ENCODE measurements around the gene NF2. TPM values are rescaled to one million over a fixed set of nuclear protein-coding genes. Genes with fewer than 3 reads are reported as not detected.

The NF2 gene
- polyA plus RNA-seq, 3 donors = 7.7 to 15.5 (median 8.4) TPM

GRCh38 chr22:29668673-29669072 is 65.2 kb downstream of the NF2 start:
- no peak overlapping the region for H3K4me3 Mint-ChIP-seq
- no peaks in the 10 kb centered on the region for H3K9me3 Mint-ChIP-seq
- peaks cover 79 to 90% of the 10 kb centered on the region in 2 donors for H3K36me3 Mint-ChIP-seq
- Histone ChIP-seq H3K79me2 (ENCODE audit: insufficient read depth, low read length) (no peaks in the 10 kb centered on the region), H3K4me3 (replicated peaks in 1 of 3; ENCODE audit: low read depth in 2 of 3, low read length in 3 of 3) (no peak overlapping the region), H3K4me1 (ENCODE audit: control insufficient read depth in 1 of 2, insufficient read depth in 2 of 2, low read length in 2 of 2) (no peaks in the 10 kb centered on the region), H3K4me2 (replicated peaks; ENCODE audit: extremely low read depth, low read length, poor library complexity, severe bottlenecking) (no peak overlapping the region), H3K9me3 (replicated peaks in 1 of 2; ENCODE audit: control insufficient read depth in 1 of 2, insufficient read depth in 1 of 2, low read length in 2 of 2) (no peaks in the 10 kb centered on the region), H3K27me3 (ENCODE audit: control insufficient read depth in 2 of 2, insufficient read depth in 2 of 2, low read length in 2 of 2) (no peaks in the 10 kb centered on the region), H3K9ac (ENCODE audit: insufficient read depth, low read length, poor library complexity, severe bottlenecking) (no peak overlapping the region), H4K20me1 (ENCODE audit: insufficient read depth, low read length) (no peaks in the 10 kb centered on the region), H2AFZ (ENCODE audit: insufficient read depth, low read depth, low read length, poor library complexity, severe bottlenecking) (no peak overlapping the region), H3K36me3 (replicated peaks in 1 of 2; ENCODE audit: control insufficient read depth in 1 of 2, insufficient read depth in 2 of 2, low read length in 2 of 2) (peaks cover 77 to 93% of the 10 kb centered on the region in 2 donors), H3K27ac (ENCODE audit: low read depth in 1 of 2, low read length in 2 of 2) (no peak overlapping the region)
- WGBS (ENCODE audit: insufficient coverage) = 100% methylated on average over 3 of the region's 4 CpGs
- no peak overlapping the region for H3K27ac Mint-ChIP-seq
- DNase-seq = no peak
- H3K4me1 Mint-ChIP-seq = no peaks in the 10 kb centered on the region
- H3K27me3 Mint-ChIP-seq (ENCODE audit: low read depth in 3 of 3) = peaks cover 0 to 2% (median 1%) of the 10 kb centered on the region in 3 donors
- intact Hi-C loops (cut with micrococcal nuclease) = no loop called here
- TF ChIP-seq, protein P1, sequence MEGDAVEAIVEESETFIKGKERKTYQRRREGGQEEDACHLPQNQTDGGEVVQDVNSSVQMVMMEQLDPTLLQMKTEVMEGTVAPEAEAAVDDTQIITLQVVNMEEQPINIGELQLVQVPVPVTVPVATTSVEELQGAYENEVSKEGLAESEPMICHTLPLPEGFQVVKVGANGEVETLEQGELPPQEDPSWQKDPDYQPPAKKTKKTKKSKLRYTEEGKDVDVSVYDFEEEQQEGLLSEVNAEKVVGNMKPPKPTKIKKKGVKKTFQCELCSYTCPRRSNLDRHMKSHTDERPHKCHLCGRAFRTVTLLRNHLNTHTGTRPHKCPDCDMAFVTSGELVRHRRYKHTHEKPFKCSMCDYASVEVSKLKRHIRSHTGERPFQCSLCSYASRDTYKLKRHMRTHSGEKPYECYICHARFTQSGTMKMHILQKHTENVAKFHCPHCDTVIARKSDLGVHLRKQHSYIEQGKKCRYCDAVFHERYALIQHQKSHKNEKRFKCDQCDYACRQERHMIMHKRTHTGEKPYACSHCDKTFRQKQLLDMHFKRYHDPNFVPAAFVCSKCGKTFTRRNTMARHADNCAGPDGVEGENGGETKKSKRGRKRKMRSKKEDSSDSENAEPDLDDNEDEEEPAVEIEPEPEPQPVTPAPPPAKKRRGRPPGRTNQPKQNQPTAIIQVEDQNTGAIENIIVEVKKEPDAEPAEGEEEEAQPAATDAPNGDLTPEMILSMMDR (IDR thresholded peaks at IDR 0.05) = no peak

GRCh38 chr22:29670626-29671025 is 67.2 kb downstream of the NF2 start:
- peaks cover 79 to 90% of the 10 kb centered on the region in 2 donors for H3K36me3 Mint-ChIP-seq
- Histone ChIP-seq H3K36me3 (replicated peaks in 1 of 2; ENCODE audit: control insufficient read depth in 1 of 2, insufficient read depth in 2 of 2, low read length in 2 of 2) (peaks cover 79 to 93% of the 10 kb centered on the region in 2 donors), H4K20me1 (ENCODE audit: insufficient read depth, low read length) (no peaks in the 10 kb centered on the region), H3K27me3 (ENCODE audit: control insufficient read depth in 2 of 2, insufficient read depth in 2 of 2, low read length in 2 of 2) (no peaks in the 10 kb centered on the region), H3K4me1 (ENCODE audit: control insufficient read depth in 1 of 2, insufficient read depth in 2 of 2, low read length in 2 of 2) (no peaks in the 10 kb centered on the region), H3K27ac (ENCODE audit: low read depth in 1 of 2, low read length in 2 of 2) (no peak overlapping the region), H3K4me3 (replicated peaks in 1 of 3; ENCODE audit: low read depth in 2 of 3, low read length in 3 of 3) (no peak overlapping the region), H2AFZ (ENCODE audit: insufficient read depth, low read depth, low read length, poor library complexity, severe bottlenecking) (no peak overlapping the region), H3K4me2 (replicated peaks; ENCODE audit: extremely low read depth, low read length, poor library complexity, severe bottlenecking) (no peak overlapping the region), H3K79me2 (ENCODE audit: insufficient read depth, low read length) (no peaks in the 10 kb centered on the region), H3K9me3 (replicated peaks in 1 of 2; ENCODE audit: control insufficient read depth in 1 of 2, insufficient read depth in 1 of 2, low read length in 2 of 2) (no peaks in the 10 kb centered on the region), H3K9ac (ENCODE audit: insufficient read depth, low read length, poor library complexity, severe bottlenecking) (no peak overlapping the region)
- no peak for DNase-seq
- 100% methylated on average over 3 of the region's 3 CpGs for WGBS (ENCODE audit: insufficient coverage)
- peaks cover 0 to 2% (median 1%) of the 10 kb centered on the region in 3 donors for H3K27me3 Mint-ChIP-seq (ENCODE audit: low read depth in 3 of 3)
- no peak overlapping the region for H3K27ac Mint-ChIP-seq
- intact Hi-C loops (cut with micrococcal nuclease) = no loop called here
- no peaks in the 10 kb centered on the region for H3K9me3 Mint-ChIP-seq
- TF ChIP-seq, protein P1 (IDR thresholded peaks at IDR 0.05) = no peak
- H3K4me3 Mint-ChIP-seq = no peak overlapping the region
- no peaks in the 10 kb centered on the region for H3K4me1 Mint-ChIP-seq
